22Rv1 (cell line): Measurements from ENCODE around the gene FOXN1.
"Not testable (repeated sequence)": the region's sequence is repeated elsewhere in the genome, so short reads cannot be mapped to it uniquely, and the experiment has no call there.

Source experiments
- H3K27ac ChIP-seq: fragments of 450-650 bp; 2 replicates; pipeline ENCODE4 v1.5.1; 2017
- ZFX ChIP-seq: fragments of 450-650 bp; IDR thresholded peaks from 2 replicates; pipeline ENCODE4 v1.6.1; 2017; ENCODE audit warnings: antibody characterized with exemption, borderline replicate concordance
- TF ChIP-seq, protein P1 (sequence below): fragments of 450-650 bp; IDR thresholded peaks from 2 replicates; pipeline ENCODE4 v1.5.1; 2017; ENCODE audit warnings: mild to moderate bottlenecking

The FOXN1 gene, protein sequence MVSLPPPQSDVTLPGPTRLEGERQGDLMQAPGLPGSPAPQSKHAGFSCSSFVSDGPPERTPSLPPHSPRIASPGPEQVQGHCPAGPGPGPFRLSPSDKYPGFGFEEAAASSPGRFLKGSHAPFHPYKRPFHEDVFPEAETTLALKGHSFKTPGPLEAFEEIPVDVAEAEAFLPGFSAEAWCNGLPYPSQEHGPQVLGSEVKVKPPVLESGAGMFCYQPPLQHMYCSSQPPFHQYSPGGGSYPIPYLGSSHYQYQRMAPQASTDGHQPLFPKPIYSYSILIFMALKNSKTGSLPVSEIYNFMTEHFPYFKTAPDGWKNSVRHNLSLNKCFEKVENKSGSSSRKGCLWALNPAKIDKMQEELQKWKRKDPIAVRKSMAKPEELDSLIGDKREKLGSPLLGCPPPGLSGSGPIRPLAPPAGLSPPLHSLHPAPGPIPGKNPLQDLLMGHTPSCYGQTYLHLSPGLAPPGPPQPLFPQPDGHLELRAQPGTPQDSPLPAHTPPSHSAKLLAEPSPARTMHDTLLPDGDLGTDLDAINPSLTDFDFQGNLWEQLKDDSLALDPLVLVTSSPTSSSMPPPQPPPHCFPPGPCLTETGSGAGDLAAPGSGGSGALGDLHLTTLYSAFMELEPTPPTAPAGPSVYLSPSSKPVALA

DNA sequence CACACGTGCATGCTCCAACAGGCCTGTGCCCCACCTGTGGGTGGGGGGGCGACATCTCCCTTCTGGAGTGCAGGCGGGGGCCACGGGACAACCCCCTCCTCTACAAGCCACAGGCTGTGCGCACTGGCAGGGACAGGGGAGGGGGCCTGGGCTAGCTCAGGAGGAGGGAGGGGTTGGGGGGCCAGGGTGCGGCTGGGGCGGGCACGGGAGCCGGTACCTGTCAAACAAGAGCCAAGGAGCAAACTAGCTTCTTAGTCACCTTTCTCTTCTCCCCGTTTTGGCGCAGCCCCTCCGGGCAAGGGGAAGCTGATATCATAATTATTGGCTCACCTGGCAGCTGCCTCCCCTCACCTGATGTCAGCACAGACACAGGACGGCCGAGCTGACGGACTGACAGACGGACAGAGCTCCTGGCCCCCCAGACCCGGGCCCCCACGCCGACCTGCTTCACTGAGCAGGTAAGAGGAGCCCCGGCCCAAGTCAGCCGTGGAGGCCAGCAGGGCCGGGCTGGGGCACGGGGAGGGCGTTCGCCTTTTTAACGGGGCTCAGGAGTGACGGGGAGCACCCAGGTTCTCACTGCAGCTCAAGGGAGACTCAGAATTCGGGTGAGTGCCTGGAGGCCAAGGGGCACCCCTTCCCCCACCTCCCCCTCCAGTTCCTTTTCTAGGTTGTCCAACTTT is at the start of gene FOXN1:
TSS of gene FOXN1 (plus strand) at position 363 of the 680 bp plus-strand sequence. CDS start 17,622 bp downstream, outside the sequence.
- no peak within 1 kb of the TSS for H3K27ac ChIP-seq
- no peak for TF ChIP-seq ZFX
- TF ChIP-seq, protein P1, sequence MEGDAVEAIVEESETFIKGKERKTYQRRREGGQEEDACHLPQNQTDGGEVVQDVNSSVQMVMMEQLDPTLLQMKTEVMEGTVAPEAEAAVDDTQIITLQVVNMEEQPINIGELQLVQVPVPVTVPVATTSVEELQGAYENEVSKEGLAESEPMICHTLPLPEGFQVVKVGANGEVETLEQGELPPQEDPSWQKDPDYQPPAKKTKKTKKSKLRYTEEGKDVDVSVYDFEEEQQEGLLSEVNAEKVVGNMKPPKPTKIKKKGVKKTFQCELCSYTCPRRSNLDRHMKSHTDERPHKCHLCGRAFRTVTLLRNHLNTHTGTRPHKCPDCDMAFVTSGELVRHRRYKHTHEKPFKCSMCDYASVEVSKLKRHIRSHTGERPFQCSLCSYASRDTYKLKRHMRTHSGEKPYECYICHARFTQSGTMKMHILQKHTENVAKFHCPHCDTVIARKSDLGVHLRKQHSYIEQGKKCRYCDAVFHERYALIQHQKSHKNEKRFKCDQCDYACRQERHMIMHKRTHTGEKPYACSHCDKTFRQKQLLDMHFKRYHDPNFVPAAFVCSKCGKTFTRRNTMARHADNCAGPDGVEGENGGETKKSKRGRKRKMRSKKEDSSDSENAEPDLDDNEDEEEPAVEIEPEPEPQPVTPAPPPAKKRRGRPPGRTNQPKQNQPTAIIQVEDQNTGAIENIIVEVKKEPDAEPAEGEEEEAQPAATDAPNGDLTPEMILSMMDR: no peak

DNA sequence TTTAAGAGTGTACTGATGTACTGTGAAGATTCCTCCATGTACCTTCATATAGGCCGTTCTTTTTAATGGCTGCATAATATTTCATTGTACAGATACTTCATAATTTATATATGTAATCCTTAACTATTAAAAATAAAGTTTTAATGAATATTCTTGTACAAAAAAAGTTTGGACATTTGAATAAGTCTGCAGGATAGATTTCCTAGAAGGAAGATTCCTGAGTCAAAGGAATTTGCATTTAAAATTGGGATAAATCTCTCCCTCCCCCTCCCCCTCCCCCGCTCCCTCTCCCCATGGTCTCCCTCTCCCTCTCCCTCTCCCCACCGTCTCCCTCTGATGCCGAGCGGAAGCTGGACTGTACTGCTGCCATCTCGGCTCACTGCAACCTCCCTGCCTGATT is 48.3 kb upstream of the FOXN1 start:
- no peak overlapping the region for H3K27ac ChIP-seq
- no peak for TF ChIP-seq ZFX
- TF ChIP-seq, protein P1: no peak

DNA sequence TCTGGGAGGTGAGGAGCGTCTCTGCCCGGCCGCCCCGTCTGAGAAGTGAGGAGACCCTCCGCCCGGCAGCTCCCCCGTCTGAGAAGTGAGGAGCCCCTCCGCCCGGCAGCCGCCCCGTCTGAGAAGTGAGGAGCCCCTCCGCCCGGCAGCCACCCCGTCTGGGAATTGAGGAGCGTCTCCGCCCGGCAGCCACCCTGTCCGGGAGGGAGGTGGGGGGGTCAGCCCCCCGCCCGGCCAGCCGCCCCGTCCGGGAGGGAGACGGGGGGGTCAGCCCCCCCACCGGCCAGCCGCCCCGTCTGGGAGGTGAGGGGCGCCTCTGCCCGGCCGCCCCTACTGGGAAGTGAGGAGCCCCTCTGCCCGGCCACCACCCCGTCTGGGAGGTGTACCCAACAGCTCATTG is 47.3 kb upstream of the FOXN1 start:
- H3K27ac ChIP-seq: not testable (repeated sequence)

DNA sequence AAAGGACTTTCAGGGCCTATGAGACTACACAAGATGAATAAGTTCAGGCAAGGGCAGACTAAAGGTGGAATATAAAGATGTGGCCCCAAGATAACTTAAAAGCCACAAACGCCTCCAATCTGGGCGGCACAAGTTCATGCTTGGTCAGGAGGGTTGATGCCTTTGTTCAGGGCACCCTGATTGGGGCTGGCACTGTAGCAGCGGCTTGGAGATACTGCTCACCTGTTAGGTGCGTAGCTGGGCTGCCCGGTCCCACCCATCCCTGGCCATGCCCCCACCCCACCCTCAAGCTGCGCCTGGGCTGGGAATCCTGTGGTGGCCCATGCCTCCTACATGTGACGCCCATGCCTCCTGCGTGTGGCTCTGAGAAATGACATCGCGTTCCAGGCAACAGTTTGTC is 45.2 kb upstream of the FOXN1 start:
- H3K27ac ChIP-seq: no peak overlapping the region
- TF ChIP-seq, protein P1: no peak
- no peak for TF ChIP-seq ZFX

DNA sequence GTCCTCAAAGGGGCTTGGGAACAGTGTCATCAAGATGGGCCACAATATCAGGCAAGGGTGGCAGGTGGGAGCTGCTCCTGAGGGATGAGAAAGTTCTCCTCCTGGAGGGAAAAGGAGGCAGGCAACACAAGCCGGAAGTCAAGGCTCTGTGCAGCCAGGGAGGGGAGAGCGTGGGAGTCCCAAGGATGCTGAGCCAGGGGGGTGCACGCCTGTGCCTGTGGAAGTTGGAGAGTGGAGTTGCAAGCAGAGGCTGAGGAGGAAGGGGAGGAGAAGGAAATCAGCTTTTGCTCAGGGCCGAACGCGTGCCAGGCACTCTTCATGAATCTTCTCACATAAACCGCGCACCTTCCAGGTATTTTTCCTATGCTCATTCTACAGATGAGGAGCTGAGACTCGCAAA is 40.1 kb upstream of the FOXN1 start:
- TF ChIP-seq, protein P1: no peak
- TF ChIP-seq ZFX: no peak
- no peak overlapping the region for H3K27ac ChIP-seq

DNA sequence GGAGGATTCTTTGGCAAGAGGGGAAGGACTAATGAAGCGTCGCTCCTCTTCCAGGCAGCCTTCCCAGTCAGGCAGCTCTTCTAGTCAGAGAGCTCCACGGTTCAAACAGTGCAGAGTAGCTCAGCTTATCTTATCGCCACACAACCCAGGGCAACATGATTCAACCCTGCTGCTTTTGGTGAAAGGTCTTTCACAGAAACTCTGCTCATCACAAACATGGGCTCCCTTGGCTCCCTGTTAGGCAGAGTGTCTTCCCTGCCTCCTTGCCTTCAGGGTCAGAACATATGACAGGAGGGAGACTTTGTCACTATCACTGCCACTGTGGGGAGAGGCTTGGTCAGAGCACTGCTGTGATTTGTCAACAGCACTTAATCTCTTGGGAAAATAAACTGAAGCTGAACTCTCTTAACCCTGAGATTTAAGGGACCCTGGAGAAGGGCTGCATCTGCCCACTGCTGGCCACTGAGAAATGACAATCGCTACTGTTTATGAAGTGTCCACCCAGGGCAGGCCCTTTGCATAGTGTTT is 39.6 kb upstream of the FOXN1 start:
- no peak for TF ChIP-seq ZFX
- TF ChIP-seq, protein P1: no peak
- no peak overlapping the region for H3K27ac ChIP-seq

DNA sequence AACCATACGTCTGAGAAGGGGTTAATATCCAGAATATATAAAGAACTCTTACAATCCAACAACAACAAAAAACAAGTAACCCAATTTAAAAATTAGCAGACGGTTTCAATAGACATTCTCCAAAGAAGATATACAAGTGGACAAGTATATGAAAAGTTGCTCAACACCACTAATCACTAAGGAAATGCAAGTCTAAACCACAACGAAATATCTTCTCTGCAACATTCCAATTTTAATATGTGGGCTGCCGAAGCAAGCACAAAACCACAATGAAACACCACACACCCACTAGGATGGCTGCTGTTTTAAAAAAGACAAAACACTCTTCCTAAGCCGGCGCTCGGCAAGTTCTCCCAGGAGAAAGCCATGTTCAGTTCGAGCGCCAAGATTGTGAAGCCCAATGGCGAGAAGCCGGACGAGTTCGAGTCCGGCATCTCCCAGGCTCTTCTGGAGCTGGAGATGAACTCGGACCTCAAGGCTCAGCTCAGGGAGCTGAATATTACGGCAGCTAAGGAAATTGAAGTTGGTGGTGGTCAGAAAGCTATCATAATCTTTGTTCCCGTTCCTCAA is 38.6 kb upstream of the FOXN1 start:
- no peak overlapping the region for H3K27ac ChIP-seq
- TF ChIP-seq, protein P1: no peak
- TF ChIP-seq ZFX: no peak

DNA sequence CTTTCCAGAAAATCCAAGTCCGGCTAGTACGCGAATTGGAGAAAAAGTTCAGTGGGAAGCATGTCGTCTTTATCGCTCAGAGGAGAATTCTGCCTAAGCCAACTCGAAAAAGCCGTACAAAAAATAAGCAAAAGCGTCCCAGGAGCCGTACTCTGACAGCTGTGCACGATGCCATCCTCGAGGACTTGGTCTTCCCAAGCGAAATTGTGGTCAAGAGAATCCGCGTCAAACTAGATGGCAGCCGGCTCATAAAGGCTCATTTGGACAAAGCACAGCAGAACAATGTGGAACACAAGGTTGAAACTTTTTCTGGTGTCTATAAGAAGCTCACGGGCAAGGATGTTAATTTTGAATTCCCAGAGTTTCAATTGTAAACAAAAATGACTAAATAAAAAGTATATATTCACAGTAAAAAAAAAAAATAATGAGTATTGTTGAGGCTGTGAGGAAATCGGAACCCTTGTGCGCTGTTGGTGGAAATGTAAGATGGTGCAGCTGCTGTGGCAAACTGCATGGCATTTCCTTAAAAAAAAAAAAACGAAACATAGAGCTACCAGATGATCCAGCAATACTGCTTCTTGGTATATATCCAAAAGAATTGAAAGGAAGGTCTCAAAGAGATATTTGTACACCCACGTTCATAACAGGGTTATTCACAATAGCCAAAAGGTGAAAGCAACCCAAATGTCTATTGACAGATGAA is 38.0 kb upstream of the FOXN1 start:
- H3K27ac ChIP-seq: not testable (repeated sequence)
